Keratinocyte (primary cell): ENCODE results near the gene ACACA. TPM values are rescaled to one million over a fixed set of nuclear protein-coding genes. Genes with fewer than 3 reads are reported as not detected.

Source experiments
- DNase-seq: peaks from one replicate; pipeline ENCODE4 v3.0.0-alpha.2; 2011; ENCODE audit warnings: low read depth, missing footprints, low spot score
- FAIRE-seq: peaks from 2 replicates; lab custom pipeline; 2011; peaks lifted over from hg19 to GRCh38; lab: Jason Lieb, UNC
- H2AFZ ChIP-seq: 2 replicates; pipeline ENCODE4 v1.6.0; 2012; ENCODE audit warnings: low read length, control low read depth, inconsistent platforms; ENCODE audit not compliant: control insufficient read depth
- H3K27ac ChIP-seq: 2 replicates; pipeline ENCODE4 v1.5.1; 2011; ENCODE audit warnings: low read length; ENCODE audit not compliant: control insufficient read depth, insufficient read depth
- H3K27me3 ChIP-seq: 3 replicates; pipeline ENCODE4 v1.6.0; 2011; ENCODE audit warnings: low read length; ENCODE audit not compliant: control insufficient read depth, insufficient read depth; ENCODE audit errors: extremely low read depth
- H3K36me3 ChIP-seq, 2 experiments: 2 replicates in 1 of 2; 3 replicates in 1 of 2; pipeline ENCODE4 v1.5.1; 2011; ENCODE audit warnings: low read length in 2 of 2, mild to moderate bottlenecking in 1 of 2; ENCODE audit not compliant: control insufficient read depth in 2 of 2, insufficient read depth in 2 of 2; ENCODE audit errors: extremely low read depth in 1 of 2
- H3K4me1 ChIP-seq: 3 replicates; pipeline ENCODE4 v1.5.1; 2011; ENCODE audit warnings: low read length; ENCODE audit not compliant: control insufficient read depth, insufficient read depth; ENCODE audit errors: extremely low read depth
- H3K4me2 ChIP-seq: 3 replicates; pipeline ENCODE4 v1.6.0; 2011; ENCODE audit warnings: low read depth, low read length; ENCODE audit not compliant: control insufficient read depth, insufficient read depth; ENCODE audit errors: extremely low read depth
- H3K4me3 ChIP-seq, 3 experiments: fragments of 200-600 bp in 1 of 3; sonication (generic) in 1 of 3; 2 replicates in 2 of 3; 3 replicates in 1 of 3; pipeline ENCODE4 v1.5.1; 2011 to 2016; ENCODE audit warnings: low read length in 3 of 3, mild to moderate bottlenecking in 3 of 3, control low read depth in 2 of 3, inconsistent platforms in 1 of 3, low read depth in 1 of 3, mixed read lengths in 1 of 3, mixed run types in 1 of 3, moderate library complexity in 1 of 3; ENCODE audit not compliant: control insufficient read depth in 2 of 3, insufficient read depth in 2 of 3; ENCODE audit errors: extremely low read depth in 1 of 3
- H3K79me2 ChIP-seq: 2 replicates; pipeline ENCODE4 v1.6.0; 2012; ENCODE audit warnings: low read length; ENCODE audit not compliant: control insufficient read depth, insufficient read depth
- H3K9ac ChIP-seq: 3 replicates; pipeline ENCODE4 v1.6.0; 2011; ENCODE audit warnings: low read length; ENCODE audit not compliant: control insufficient read depth, insufficient read depth; ENCODE audit errors: extremely low read depth
- H3K9me1 ChIP-seq: 3 replicates; pipeline ENCODE4 v1.6.0; 2011; ENCODE audit warnings: low read length; ENCODE audit not compliant: control insufficient read depth, insufficient read depth; ENCODE audit errors: extremely low read depth
- H3K9me3 ChIP-seq: 2 replicates; pipeline ENCODE4 v1.5.1; 2012; ENCODE audit warnings: low read depth, low read length; ENCODE audit not compliant: control insufficient read depth
- H4K20me1 ChIP-seq: 3 replicates; pipeline ENCODE4 v1.6.0; 2011; ENCODE audit warnings: low read length; ENCODE audit not compliant: control insufficient read depth, insufficient read depth; ENCODE audit errors: extremely low read depth
- CTCF ChIP-seq, 3 experiments: IDR thresholded peaks in 1 of 3; conservative IDR thresholded peaks in 1 of 3; optimal IDR thresholded peaks in 1 of 3; 2 replicates in 2 of 3; 3 replicates in 1 of 3; pipeline versions ENCODE3 to v1.5.1; 2011; ENCODE audit warnings: low read length in 3 of 3, mild to moderate bottlenecking in 3 of 3, moderate library complexity in 2 of 3, control low read depth in 1 of 3, inconsistent platforms in 1 of 3; ENCODE audit not compliant: insufficient read depth in 2 of 3; ENCODE audit errors: extremely low read depth in 1 of 3
- EZH2 ChIP-seq: IDR thresholded peaks from one replicate; pipeline ENCODE4 v1.6.1; 2012; ENCODE audit warnings: inconsistent platforms, mild to moderate bottlenecking, low read length, moderate library complexity
- dilution Hi-C: fragments of 300-500 bp; cut with MboI; formaldehyde crosslinking; loops from one replicate; pipeline ENCODE4 v1.7.0; 2020; ENCODE audit warnings: low sequenced_read_pairs; ENCODE audit not compliant: extremely low pct_ligation_motif_present
- polyA plus RNA-seq, 5 experiments: library from polyadenylated mRNA; depleted of rRNA in 3 of 5; stranded (reverse) in 3 of 5; stranded (forward) in 1 of 5; unstranded in 1 of 5; fragments of >200 nt; gene quantifications; 1 replicate in 1 of 5; 2 replicates in 3 of 5; 3 replicates in 1 of 5; pipeline versions ENCODE4 v1.2.1 to v1.2.3, GENCODE V29; 2011 to 2012; ENCODE audit warnings: missing spikeins in 2 of 5, low read depth in 1 of 5, low replicate concordance in 1 of 5

Gene ACACA
- polyA plus RNA-seq, 1 donor (not counting 4 experiments of a cell fraction or from before 2014, with no cell fraction given), result 85.8 TPM

- TF ChIP-seq EZH2 (no peak), CTCF (optimal IDR thresholded peaks at IDR 0.05 in 1 of 3, IDR thresholded peaks at IDR 0.05 in 1 of 3, conservative IDR thresholded peaks at IDR 0.05 in 1 of 3; ENCODE audit: extremely low read depth in 1 of 3, insufficient read depth in 2 of 3, low read length in 3 of 3) (no peak)
- FAIRE-seq (no peak), DNase-seq (no peak)
- H3K9me3 ChIP-seq, result no peaks in the 10 kb centered on the region
- no peaks in the 10 kb centered on the region for H3K27me3 ChIP-seq
- H3K9ac ChIP-seq, result no peak overlapping the region
- no peak overlapping the region for H2AFZ ChIP-seq
- H3K27ac ChIP-seq, result no peak overlapping the region
- no peak overlapping the region for H3K4me2 ChIP-seq
- H3K79me2 ChIP-seq, result no peaks in the 10 kb centered on the region
- no peaks in the 10 kb centered on the region for H4K20me1 ChIP-seq
- H3K4me3 ChIP-seq, result no peak overlapping the region
- H3K9me1 ChIP-seq, result no peaks in the 10 kb centered on the region
- H3K4me1 ChIP-seq, result no peaks in the 10 kb centered on the region
- peaks cover 31 to 43% of the 10 kb centered on the region in 2 experiments for H3K36me3 ChIP-seq
- dilution Hi-C loops, result no loop called here
Observed at GRCh38 chr17:37247825-37248224, 158.8 kb downstream of the ACACA start.

- no peaks in the 10 kb centered on the region for H3K9me3 ChIP-seq
- H3K27ac ChIP-seq, result no peak overlapping the region
- dilution Hi-C loops, result no loop called here
- FAIRE-seq, result no peak
- no peaks in the 10 kb centered on the region for H3K9me1 ChIP-seq
- no peaks in the 10 kb centered on the region for H3K27me3 ChIP-seq
- no peak overlapping the region for H3K4me3 ChIP-seq
- H2AFZ ChIP-seq, result no peak overlapping the region
- H4K20me1 ChIP-seq, result no peaks in the 10 kb centered on the region
- H3K9ac ChIP-seq, result no peak overlapping the region
- no peak for TF ChIP-seq CTCF (optimal IDR thresholded peaks at IDR 0.05 in 1 of 3, IDR thresholded peaks at IDR 0.05 in 1 of 3, conservative IDR thresholded peaks at IDR 0.05 in 1 of 3; ENCODE audit: extremely low read depth in 1 of 3, insufficient read depth in 2 of 3, low read length in 3 of 3)
- TF ChIP-seq EZH2, result no peak
- no peaks in the 10 kb centered on the region for H3K79me2 ChIP-seq
- no peaks in the 10 kb centered on the region for H3K4me1 ChIP-seq
- peaks cover 35 to 41% of the 10 kb centered on the region in 2 experiments for H3K36me3 ChIP-seq
- H3K4me2 ChIP-seq, result no peak overlapping the region
- no peak for DNase-seq
Observed at GRCh38 chr17:37246085-37246484, 160.6 kb downstream of the ACACA start.
